Hepatocyte (in vitro differentiated cells): ENCODE data around the gene TANGO2. TPM values are rescaled to one million over a fixed set of nuclear protein-coding genes. Genes with fewer than 3 reads are reported as not detected.

ENCODE experiments used
- DNase-seq: peaks from one replicate; pipeline ENCODE4 v3.0.0-alpha.2; 2016; ENCODE audit warnings: low spot score
- H2AFZ ChIP-seq: fragments of 200-600 bp; sonication (generic); 2 replicates; pipeline ENCODE4 v1.6.0; 2016; ENCODE audit warnings: antibody characterized with exemption, mild to moderate bottlenecking
- H3K27ac ChIP-seq: fragments of 200-600 bp; sonication (generic); 2 replicates; pipeline ENCODE4 v1.5.1; 2016; ENCODE audit warnings: mild to moderate bottlenecking
- H3K27me3 ChIP-seq: fragments of 200-600 bp; sonication (generic); 2 replicates; pipeline ENCODE4 v1.6.1; 2016
- H3K36me3 ChIP-seq: fragments of 200-600 bp; sonication (generic); replicated peaks from 2 replicates; pipeline ENCODE4 v1.5.1; 2016; ENCODE audit warnings: low read depth; ENCODE audit not compliant: insufficient read depth
- H3K4me1 ChIP-seq: fragments of 200-600 bp; sonication (generic); 2 replicates; pipeline ENCODE4 v1.5.1; 2016; ENCODE audit warnings: mild to moderate bottlenecking, moderate library complexity; ENCODE audit not compliant: insufficient read depth
- H3K4me2 ChIP-seq: fragments of 200-600 bp; sonication (generic); 2 replicates; pipeline ENCODE4 v1.6.0; 2016
- H3K4me3 ChIP-seq: fragments of 200-600 bp; sonication (generic); 2 replicates; pipeline ENCODE4 v1.5.1; 2016; ENCODE audit warnings: mild to moderate bottlenecking
- H3K79me2 ChIP-seq: fragments of 200-600 bp; sonication (generic); 2 replicates; pipeline ENCODE4 v1.6.0; 2017; ENCODE audit warnings: mild to moderate bottlenecking
- H3K9me2 ChIP-seq: fragments of 200-600 bp; sonication (generic); replicated peaks from 2 replicates; pipeline ENCODE4 v1.6.0; 2017; ENCODE audit warnings: mild to moderate bottlenecking; ENCODE audit not compliant: insufficient read depth
- H3K9me3 ChIP-seq: fragments of 200-600 bp; sonication (generic); 2 replicates; pipeline ENCODE4 v1.5.1; 2016; ENCODE audit warnings: low read depth, mild to moderate bottlenecking
- H4K20me1 ChIP-seq: fragments of 200-600 bp; sonication (generic); 2 replicates; pipeline ENCODE4 v1.6.0; 2016; ENCODE audit warnings: mild to moderate bottlenecking; ENCODE audit not compliant: insufficient read depth, poor library complexity, severe bottlenecking
- EZH2 ChIP-seq: fragments of 200-600 bp; sonication (generic); IDR thresholded peaks from 2 replicates; pipeline ENCODE4 v1.6.1; 2016; ENCODE audit warnings: antibody characterized with exemption, mild to moderate bottlenecking, borderline replicate concordance
- EZH2phosphoT487 ChIP-seq: fragments of 200-600 bp; sonication (generic); IDR thresholded peaks from one replicate; pipeline ENCODE4 v1.6.1; 2018; ENCODE audit warnings: antibody characterized with exemption, mild to moderate bottlenecking, low read depth, moderate library complexity; ENCODE audit not compliant: unreplicated experiment, severe bottlenecking
- WGBS: methylation state at CpG from one replicate; pipeline ENCODE4 v1.1.6; 2016; ENCODE audit warnings: low lambda C conversion rate; ENCODE audit errors: missing lambda C conversion rate; 5-methylcytosine and 5-hydroxymethylcytosine counted together
- polyA plus RNA-seq: library from polyadenylated mRNA; unstranded; fragments of >200 nt; fragmentation: Nextera tagmentation; extraction: Ambion mirVana; gene quantifications from 2 replicates; pipeline ENCODE4 v1.2.1, GENCODE V29; 2016
- total RNA-seq: library from RNA; depleted of rRNA; stranded (reverse); fragments of >200 nt; gene quantifications from 2 replicates; pipeline ENCODE4 v1.2.3, GENCODE V29; 2014
- TF ChIP-seq, protein P1 (sequence below): fragments of 200-600 bp; sonication (generic); IDR thresholded peaks from 2 replicates; pipeline ENCODE4 v1.5.1; 2016; ENCODE audit warnings: antibody characterized with exemption, mild to moderate bottlenecking; ENCODE audit not compliant: poor library complexity

TANGO2 gene
- total and polyA plus RNA-seq, 2 experiments from 2014 or later = 20.8 to 21.4 TPM

DNA sequence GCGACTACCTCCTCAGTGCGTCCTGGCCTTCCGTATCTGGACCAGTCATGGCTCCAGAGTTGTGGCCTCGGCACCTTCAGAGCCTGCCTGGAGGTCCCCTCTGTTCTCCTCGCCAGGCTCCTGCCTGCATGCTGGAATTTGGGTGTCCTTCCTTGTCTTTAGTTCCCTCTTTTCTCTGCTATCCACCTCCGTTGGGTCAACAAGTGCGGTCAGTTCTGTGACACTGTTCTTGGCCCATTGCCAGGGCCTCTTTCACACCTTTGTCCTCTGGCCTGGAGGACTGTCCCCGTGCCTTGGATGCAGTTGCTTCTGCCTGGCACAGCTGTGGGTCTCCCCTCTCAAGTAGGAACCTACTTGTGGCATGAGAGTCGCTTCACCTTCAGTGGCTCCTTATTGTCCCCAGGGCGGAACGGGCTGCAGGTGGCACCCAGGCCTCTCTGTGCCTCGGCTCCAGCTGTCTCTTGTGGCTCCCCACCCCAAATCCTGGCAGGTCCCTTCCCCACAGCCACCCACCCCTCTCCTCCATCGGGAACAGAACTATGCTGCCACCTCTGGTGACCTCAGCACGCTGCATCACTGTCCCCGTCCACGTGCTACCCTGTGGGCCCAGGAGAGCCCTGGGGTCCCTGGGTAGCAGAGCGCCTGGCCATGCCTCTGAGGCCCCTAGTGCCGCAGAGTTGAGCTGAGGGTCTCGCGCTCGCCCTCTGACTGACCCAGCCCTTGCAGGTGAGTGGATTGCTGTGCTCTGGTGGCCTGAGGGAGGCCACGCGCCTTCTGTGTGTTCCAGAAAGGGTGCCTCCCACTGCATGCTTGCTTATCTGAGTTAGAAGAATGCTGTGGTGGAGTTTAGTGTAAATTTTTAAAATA is 63.9 kb downstream of the TANGO2 start:
- no peak overlapping the region for H3K27ac ChIP-seq
- peaks cover 51% of the 10 kb centered on the region for H4K20me1 ChIP-seq
- peak; percentile 47 for DNase-seq
- no peak overlapping the region for H2AFZ ChIP-seq
- H3K4me1 ChIP-seq = peaks cover 20% of the 10 kb centered on the region
- H3K79me2 ChIP-seq = peaks cover 77% of the 10 kb centered on the region
- H3K9me2 ChIP-seq = no peaks in the 10 kb centered on the region
- no peaks in the 10 kb centered on the region for H3K9me3 ChIP-seq
- TF ChIP-seq, protein P1, sequence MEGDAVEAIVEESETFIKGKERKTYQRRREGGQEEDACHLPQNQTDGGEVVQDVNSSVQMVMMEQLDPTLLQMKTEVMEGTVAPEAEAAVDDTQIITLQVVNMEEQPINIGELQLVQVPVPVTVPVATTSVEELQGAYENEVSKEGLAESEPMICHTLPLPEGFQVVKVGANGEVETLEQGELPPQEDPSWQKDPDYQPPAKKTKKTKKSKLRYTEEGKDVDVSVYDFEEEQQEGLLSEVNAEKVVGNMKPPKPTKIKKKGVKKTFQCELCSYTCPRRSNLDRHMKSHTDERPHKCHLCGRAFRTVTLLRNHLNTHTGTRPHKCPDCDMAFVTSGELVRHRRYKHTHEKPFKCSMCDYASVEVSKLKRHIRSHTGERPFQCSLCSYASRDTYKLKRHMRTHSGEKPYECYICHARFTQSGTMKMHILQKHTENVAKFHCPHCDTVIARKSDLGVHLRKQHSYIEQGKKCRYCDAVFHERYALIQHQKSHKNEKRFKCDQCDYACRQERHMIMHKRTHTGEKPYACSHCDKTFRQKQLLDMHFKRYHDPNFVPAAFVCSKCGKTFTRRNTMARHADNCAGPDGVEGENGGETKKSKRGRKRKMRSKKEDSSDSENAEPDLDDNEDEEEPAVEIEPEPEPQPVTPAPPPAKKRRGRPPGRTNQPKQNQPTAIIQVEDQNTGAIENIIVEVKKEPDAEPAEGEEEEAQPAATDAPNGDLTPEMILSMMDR = peak; percentile 40
- TF ChIP-seq EZH2phosphoT487 = no peak
- no peak overlapping the region for H3K4me2 ChIP-seq
- H3K4me3 ChIP-seq = no peak overlapping the region
- no peaks in the 10 kb centered on the region for H3K27me3 ChIP-seq
- 83% methylated on average over 22 of the region's 23 CpGs for WGBS
- no peaks in the 10 kb centered on the region for H3K36me3 ChIP-seq

DNA sequence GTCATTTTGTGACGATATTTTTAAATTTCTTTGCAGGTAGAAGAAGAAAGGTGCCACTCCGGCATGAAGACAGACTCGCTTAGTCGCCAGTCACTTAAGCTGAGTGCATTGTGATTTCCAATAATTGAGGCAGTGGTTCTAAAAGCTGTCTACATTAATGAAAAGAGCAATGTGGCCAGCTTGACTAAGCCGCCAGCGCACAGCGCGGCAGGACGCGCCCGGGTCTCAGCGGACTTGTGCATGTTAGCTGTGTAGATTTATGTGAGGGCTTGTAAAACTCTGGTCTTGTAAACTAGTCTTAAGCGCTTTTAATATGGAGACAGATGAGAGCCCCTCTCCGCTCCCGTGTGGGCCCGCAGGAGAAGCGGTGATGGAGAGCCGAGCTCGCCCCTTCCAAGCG is 64.7 kb downstream of the TANGO2 start:
- Histone ChIP-seq H3K9me3 (no peaks in the 10 kb centered on the region), H3K4me1 (peaks cover 20% of the 10 kb centered on the region), H3K79me2 (peaks cover 75% of the 10 kb centered on the region), H3K27ac (no peak overlapping the region), H3K4me3 (no peak overlapping the region), H3K36me3 (no peaks in the 10 kb centered on the region), H2AFZ (no peak overlapping the region), H3K27me3 (no peaks in the 10 kb centered on the region), H3K9me2 (no peaks in the 10 kb centered on the region), H3K4me2 (no peak overlapping the region), H4K20me1 (peaks cover 51% of the 10 kb centered on the region)
- 94% methylated on average over 20 of the region's 20 CpGs for WGBS
- TF ChIP-seq EZH2phosphoT487 (no peak), EZH2 (no peak)
- TF ChIP-seq, protein P1 = no peak
- DNase-seq = no peak

DNA sequence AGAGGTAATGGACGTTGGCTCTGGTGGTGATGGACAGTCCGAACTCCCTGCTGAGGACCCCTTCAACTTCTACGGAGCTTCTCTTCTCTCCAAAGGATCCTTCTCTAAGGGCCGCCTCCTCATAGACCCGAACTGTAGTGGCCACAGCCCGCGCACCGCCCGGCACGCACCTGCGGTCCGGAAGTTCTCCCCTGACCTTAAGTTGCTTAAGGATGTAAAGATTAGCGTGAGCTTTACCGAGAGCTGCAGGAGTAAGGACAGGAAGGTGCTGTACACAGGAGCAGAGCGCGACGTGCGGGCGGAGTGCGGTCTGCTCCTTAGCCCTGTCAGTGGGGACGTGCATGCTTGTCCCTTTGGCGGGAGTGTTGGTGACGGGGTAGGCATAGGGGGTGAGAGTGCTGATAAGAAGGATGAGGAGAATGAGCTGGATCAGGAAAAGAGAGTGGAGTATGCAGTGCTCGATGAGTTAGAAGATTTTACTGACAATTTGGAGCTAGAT is 65.2 kb downstream of the TANGO2 start:
- 97% methylated on average over 24 of the region's 24 CpGs for WGBS
- H3K79me2 ChIP-seq = peaks cover 70% of the 10 kb centered on the region

More for the DNA sequence above, 65.2 kb downstream of the TANGO2 start:
- no peak overlapping the region for H3K4me2 ChIP-seq
- no peaks in the 10 kb centered on the region for H3K27me3 ChIP-seq
- no peaks in the 10 kb centered on the region for H3K36me3 ChIP-seq
- H3K4me3 ChIP-seq = no peak overlapping the region
- peaks cover 51% of the 10 kb centered on the region for H4K20me1 ChIP-seq
- TF ChIP-seq, protein P1 = no peak
- TF ChIP-seq EZH2phosphoT487 (no peak), EZH2 (no peak)
- no peak overlapping the region for H3K27ac ChIP-seq
- no peaks in the 10 kb centered on the region for H3K9me2 ChIP-seq
- H3K9me3 ChIP-seq = no peaks in the 10 kb centered on the region
- H2AFZ ChIP-seq = no peak overlapping the region
- DNase-seq = no peak
- H3K4me1 ChIP-seq = peaks cover 16% of the 10 kb centered on the region
